Measurements from ENCODE around the gene TMEM63C.

DNA sequence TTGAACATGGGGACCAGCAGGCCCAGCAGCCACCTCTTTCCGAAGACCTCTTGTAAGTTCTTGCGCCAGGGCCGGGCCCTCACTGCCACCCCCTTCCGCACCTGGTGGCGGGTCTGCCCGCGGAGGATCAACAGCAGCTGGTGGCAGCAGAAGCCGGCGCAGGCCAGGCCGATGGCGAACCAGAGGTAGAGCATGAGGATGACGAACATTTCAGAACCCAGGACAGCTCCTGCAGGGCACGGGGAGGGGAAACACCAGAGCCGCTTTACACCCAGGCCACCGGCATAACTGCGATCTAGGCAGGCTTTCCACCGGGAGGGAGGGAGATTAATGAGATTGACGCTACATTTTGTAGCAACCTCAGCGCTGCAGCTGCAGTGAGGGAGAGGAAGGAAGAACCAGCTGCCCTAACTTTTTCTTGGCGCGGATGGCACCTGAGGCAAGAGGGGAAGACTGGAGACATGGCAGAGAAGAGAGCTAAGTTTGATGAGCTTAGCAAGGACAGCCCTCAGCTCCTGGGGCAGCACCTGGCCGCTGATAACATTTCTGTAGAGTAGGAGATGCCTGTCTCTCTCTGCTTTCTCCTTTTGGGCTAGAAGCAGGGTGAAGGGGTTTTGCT lies 47.8 kb upstream of the TMEM63C start:
- TF ChIP-seq, protein P1, sequence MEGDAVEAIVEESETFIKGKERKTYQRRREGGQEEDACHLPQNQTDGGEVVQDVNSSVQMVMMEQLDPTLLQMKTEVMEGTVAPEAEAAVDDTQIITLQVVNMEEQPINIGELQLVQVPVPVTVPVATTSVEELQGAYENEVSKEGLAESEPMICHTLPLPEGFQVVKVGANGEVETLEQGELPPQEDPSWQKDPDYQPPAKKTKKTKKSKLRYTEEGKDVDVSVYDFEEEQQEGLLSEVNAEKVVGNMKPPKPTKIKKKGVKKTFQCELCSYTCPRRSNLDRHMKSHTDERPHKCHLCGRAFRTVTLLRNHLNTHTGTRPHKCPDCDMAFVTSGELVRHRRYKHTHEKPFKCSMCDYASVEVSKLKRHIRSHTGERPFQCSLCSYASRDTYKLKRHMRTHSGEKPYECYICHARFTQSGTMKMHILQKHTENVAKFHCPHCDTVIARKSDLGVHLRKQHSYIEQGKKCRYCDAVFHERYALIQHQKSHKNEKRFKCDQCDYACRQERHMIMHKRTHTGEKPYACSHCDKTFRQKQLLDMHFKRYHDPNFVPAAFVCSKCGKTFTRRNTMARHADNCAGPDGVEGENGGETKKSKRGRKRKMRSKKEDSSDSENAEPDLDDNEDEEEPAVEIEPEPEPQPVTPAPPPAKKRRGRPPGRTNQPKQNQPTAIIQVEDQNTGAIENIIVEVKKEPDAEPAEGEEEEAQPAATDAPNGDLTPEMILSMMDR (conservative IDR thresholded peaks at IDR 0.05 in 1 of 2, IDR thresholded peaks at IDR 0.05 in 1 of 2; ENCODE audit: extremely low read depth in 1 of 2, insufficient read depth in 1 of 2, low read depth in 1 of 2, low read length in 2 of 2), result no peak
- no peak for TF ChIP-seq EZH2 (IDR thresholded peaks at IDR 0.05; ENCODE audit: borderline replicate concordance, low read length)
